Measurements from ENCODE around the gene ATAD3B.
"Not testable (repeated sequence)": the region's sequence is repeated elsewhere in the genome, so short reads cannot be mapped to it uniquely, and the experiment has no call there.

The ATAD3B gene

DNA sequence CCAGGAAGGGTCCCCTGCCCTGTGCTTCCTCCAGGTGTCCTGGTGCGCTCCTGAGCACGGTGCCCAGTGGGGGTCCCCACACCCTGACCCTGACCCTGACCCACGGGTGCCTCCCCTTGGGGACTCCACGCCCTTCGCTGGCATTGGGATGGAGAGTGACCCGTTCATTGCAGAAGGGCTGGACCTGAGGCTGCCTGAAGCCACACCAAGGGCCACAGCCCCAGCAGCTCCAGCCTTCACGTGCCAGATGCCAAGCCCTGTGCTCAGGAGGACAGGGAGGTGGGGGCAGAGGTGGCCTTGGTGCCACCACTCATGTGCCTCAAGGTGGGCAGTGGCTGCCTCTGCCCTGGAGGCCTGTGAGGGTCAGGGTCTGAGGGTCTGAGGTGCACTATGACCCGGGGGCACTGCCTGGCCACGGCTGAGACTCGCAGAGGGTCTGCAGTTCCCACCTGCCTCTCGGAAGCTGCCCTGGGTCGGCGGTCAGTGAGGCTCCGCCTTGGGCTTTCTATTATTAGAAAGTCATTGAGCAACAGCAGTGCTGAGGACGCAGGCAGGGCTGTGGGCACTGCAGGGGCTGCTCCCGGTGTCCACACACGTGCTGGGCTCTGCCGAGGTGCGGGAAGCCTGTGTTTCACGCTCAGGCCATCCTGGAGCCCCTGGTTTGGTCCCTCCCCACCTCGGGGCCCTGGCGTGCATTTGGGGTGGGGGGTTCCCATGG is 61.8 kb downstream of the ATAD3B start:
- H3K79me1 ChIP-seq (ENCODE audit: low read length); H2BK5ac ChIP-seq (ENCODE audit: low read depth, low read length, poor library complexity); H3K9me3 ChIP-seq (ENCODE audit: insufficient read depth, low read depth, low read length); H3K4ac ChIP-seq (ENCODE audit: low read depth, low read length); H3K27ac ChIP-seq (ENCODE audit: low read depth, low read length); H3K14ac ChIP-seq (ENCODE audit: low read length); H4K12ac ChIP-seq (ENCODE audit: low read depth, low read length); H3K18ac ChIP-seq (ENCODE audit: low read length); H2BK12ac ChIP-seq (ENCODE audit: low read length); H2AK5ac ChIP-seq (ENCODE audit: low read length); H3K4me2 ChIP-seq (ENCODE audit: low read length); H3K9ac ChIP-seq (ENCODE audit: low read length); H2AFZ ChIP-seq (ENCODE audit: insufficient read depth, low read length, poor library complexity); DNase-seq; H3K23ac ChIP-seq (ENCODE audit: low read length); H4K91ac ChIP-seq (ENCODE audit: low read depth, low read length); H3K4me1 ChIP-seq (ENCODE audit: control insufficient read depth in 1 of 2, insufficient read depth in 2 of 2, low read length in 2 of 2); H3K79me2 ChIP-seq (ENCODE audit: control insufficient read depth, insufficient read depth, low read length, poor library complexity); H3K27me3 ChIP-seq (ENCODE audit: insufficient read depth, low read length); H3K4me3 ChIP-seq (ENCODE audit: low read depth, low read length); H4K8ac ChIP-seq (ENCODE audit: low read depth, low read length); H2BK120ac ChIP-seq (ENCODE audit: insufficient read depth, low read length, poor library complexity): not testable (repeated sequence)
- H3K36me3 ChIP-seq (ENCODE audit: control insufficient read depth in 1 of 2, insufficient read depth in 2 of 2, low read length in 2 of 2), result peaks cover 38 to 42% of the 10 kb centered on the region in 2 experiments
- WGBS (ENCODE audit: extremely low coverage, insufficient coverage, insufficient read length), result no CpG with 5 or more reads among the region's 22 CpGs

DNA sequence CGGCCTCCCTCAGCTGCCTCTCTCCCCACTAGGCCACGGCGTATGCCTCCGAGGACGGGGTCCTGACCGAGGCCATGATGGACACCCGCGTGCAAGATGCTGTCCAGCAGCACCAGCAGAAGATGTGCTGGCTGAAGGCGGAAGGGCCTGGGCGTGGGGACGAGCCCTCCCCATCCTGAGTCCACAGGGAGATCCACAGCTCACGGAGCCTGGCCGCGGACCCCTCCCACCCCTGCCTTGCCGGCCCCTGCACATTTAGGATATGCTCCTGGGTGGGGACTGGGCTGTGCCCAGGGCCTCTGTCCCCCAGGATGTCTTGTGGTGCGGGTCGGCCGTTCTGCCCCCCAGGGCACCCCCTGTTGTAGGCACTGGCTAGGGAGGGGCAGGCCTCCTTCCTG is 62.3 kb downstream of the ATAD3B start:
- not testable (repeated sequence) for H2BK12ac ChIP-seq (ENCODE audit: low read length); H2BK120ac ChIP-seq (ENCODE audit: insufficient read depth, low read length, poor library complexity); H3K23ac ChIP-seq (ENCODE audit: low read length); H3K79me2 ChIP-seq (ENCODE audit: control insufficient read depth, insufficient read depth, low read length, poor library complexity); H3K79me1 ChIP-seq (ENCODE audit: low read length); H4K8ac ChIP-seq (ENCODE audit: low read depth, low read length); H2BK5ac ChIP-seq (ENCODE audit: low read depth, low read length, poor library complexity); H3K4me3 ChIP-seq (ENCODE audit: low read depth, low read length); H3K18ac ChIP-seq (ENCODE audit: low read length); H3K14ac ChIP-seq (ENCODE audit: low read length); H2AK5ac ChIP-seq (ENCODE audit: low read length); H3K9ac ChIP-seq (ENCODE audit: low read length); H3K4ac ChIP-seq (ENCODE audit: low read depth, low read length); DNase-seq; H4K12ac ChIP-seq (ENCODE audit: low read depth, low read length); H3K27ac ChIP-seq (ENCODE audit: low read depth, low read length); H3K27me3 ChIP-seq (ENCODE audit: insufficient read depth, low read length); H3K4me1 ChIP-seq (ENCODE audit: control insufficient read depth in 1 of 2, insufficient read depth in 2 of 2, low read length in 2 of 2); H3K4me2 ChIP-seq (ENCODE audit: low read length); H4K91ac ChIP-seq (ENCODE audit: low read depth, low read length); H2AFZ ChIP-seq (ENCODE audit: insufficient read depth, low read length, poor library complexity); H3K9me3 ChIP-seq (ENCODE audit: insufficient read depth, low read depth, low read length)
- H3K36me3 ChIP-seq (ENCODE audit: control insufficient read depth in 1 of 2, insufficient read depth in 2 of 2, low read length in 2 of 2), result peaks cover 32 to 39% of the 10 kb centered on the region in 2 experiments
- WGBS (ENCODE audit: extremely low coverage, insufficient coverage, insufficient read length), result no CpG with 5 or more reads among the region's 18 CpGs

DNA sequence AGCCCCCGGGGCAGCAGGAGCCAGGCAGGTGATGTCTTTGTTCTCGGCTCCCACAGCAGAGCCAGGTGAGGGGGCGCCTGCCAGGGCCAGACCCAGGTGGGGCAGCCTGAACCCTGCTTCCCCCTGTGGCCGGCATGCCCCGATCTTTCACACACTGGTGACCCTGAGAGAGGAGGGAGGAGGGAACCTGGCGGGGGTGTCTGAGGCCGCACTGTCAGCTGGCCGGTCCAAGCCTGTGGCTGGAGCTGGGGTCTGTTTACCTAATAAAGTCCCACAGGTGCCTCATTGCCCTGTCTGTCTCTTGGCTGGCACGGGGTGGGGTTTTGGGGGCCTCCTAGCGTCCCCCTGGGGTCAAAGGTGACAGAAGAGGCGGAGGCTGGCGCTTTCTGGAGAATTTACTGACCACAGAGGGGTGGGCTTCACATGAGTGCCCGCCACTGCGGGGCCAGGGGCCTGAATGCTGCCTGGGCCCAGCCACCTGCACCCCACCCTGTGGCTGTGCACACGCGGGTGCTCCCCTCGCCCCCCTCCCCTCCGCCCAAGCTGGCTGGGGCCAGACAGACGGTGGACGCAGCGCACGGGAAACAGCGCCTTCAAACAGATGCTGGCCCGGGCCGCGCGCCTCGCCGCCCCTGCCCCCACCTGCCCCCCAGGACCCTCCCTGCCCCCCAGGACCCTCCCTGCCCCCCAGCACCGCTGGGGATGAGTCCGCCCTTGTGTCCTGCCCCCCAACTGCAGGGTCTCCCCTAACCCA is 63.0 kb downstream of the ATAD3B start:
- H3K23ac ChIP-seq (ENCODE audit: low read length), result no peak overlapping the region
- no peak overlapping the region for H2BK120ac ChIP-seq (ENCODE audit: insufficient read depth, low read length, poor library complexity)
- no peaks in the 10 kb centered on the region for H3K27me3 ChIP-seq (ENCODE audit: insufficient read depth, low read length)
- no peak overlapping the region for H3K9ac ChIP-seq (ENCODE audit: low read length)
- DNase-seq, result no peak
- no peak overlapping the region for H2AFZ ChIP-seq (ENCODE audit: insufficient read depth, low read length, poor library complexity)
- no peak overlapping the region for H4K12ac ChIP-seq (ENCODE audit: low read depth, low read length)
- H4K91ac ChIP-seq (ENCODE audit: low read depth, low read length), result no peak overlapping the region
- H2AK5ac ChIP-seq (ENCODE audit: low read length), result no peak overlapping the region
- no peak overlapping the region for H3K4ac ChIP-seq (ENCODE audit: low read depth, low read length)
- no peak overlapping the region for H3K4me2 ChIP-seq (ENCODE audit: low read length)
- H3K14ac ChIP-seq (ENCODE audit: low read length), result no peak overlapping the region
- no peak overlapping the region for H2BK5ac ChIP-seq (ENCODE audit: low read depth, low read length, poor library complexity)
- H3K27ac ChIP-seq (ENCODE audit: low read depth, low read length), result no peak overlapping the region
- no peaks in the 10 kb centered on the region for H3K79me2 ChIP-seq (ENCODE audit: control insufficient read depth, insufficient read depth, low read length, poor library complexity)
- H3K9me3 ChIP-seq (ENCODE audit: insufficient read depth, low read depth, low read length), result peaks cover 4% of the 10 kb centered on the region
- H2BK12ac ChIP-seq (ENCODE audit: low read length), result no peak overlapping the region
- WGBS (ENCODE audit: extremely low coverage, insufficient coverage, insufficient read length), result no CpG with 5 or more reads among the region's 31 CpGs
- H3K36me3 ChIP-seq (ENCODE audit: control insufficient read depth in 1 of 2, insufficient read depth in 2 of 2, low read length in 2 of 2), result peaks cover 27 to 34% of the 10 kb centered on the region in 2 experiments
- H3K4me3 ChIP-seq (ENCODE audit: low read depth, low read length), result no peak overlapping the region
- peaks cover 3 to 7% of the 10 kb centered on the region in 2 experiments for H3K4me1 ChIP-seq (ENCODE audit: control insufficient read depth in 1 of 2, insufficient read depth in 2 of 2, low read length in 2 of 2)
- no peak overlapping the region for H3K18ac ChIP-seq (ENCODE audit: low read length)
- H4K8ac ChIP-seq (ENCODE audit: low read depth, low read length), result no peak overlapping the region
- H3K79me1 ChIP-seq (ENCODE audit: low read length), result no peaks in the 10 kb centered on the region

DNA sequence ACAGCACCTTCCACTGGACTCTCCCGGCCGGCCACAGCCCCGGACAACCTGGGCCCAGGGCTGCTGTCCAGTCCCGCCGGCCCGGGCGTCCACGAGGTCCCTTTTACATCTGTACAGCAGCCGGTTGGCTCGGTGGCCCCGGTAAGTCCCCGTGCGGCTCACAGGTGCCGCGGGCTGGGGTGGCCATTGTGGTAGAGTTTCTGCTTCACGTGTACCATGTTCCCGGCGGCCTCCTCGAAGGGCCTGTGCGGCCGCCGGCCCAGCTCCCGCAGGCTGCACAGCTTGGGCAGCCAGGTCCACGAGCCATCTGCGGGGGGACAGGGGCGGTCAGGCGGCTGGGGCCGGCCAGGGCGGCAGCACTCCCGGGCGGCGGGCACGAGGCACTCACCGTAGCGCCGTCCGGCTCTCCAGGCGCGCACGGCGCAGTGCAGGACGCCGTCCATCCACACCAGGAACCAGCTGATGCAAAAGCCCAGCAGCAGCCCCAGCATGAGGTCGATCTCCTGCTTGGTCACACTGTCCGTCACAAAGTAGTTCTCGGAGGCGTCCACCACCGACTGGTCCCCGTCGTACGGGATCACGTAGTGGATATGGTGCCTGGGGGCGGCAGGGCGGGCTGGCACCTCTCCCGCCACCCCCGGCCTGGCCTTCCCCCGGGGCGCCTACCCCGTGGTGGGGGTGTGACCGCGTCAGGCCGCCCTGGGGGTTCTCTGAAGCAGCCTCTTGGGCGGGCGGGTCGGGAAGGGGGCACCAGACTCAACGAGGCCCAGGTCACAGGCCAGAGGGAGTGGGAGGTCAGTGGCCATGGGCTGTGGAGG is 63.8 kb downstream of the ATAD3B start:
- no peak overlapping the region for H2AFZ ChIP-seq (ENCODE audit: insufficient read depth, low read length, poor library complexity)
- no peak overlapping the region for H2BK5ac ChIP-seq (ENCODE audit: low read depth, low read length, poor library complexity)
- no peak overlapping the region for H4K8ac ChIP-seq (ENCODE audit: low read depth, low read length)
- no peak overlapping the region for H2BK12ac ChIP-seq (ENCODE audit: low read length)
- no peak overlapping the region for H3K27ac ChIP-seq (ENCODE audit: low read depth, low read length)
- H3K4me2 ChIP-seq (ENCODE audit: low read length), result no peak overlapping the region
- peaks cover 3 to 7% of the 10 kb centered on the region in 2 experiments for H3K4me1 ChIP-seq (ENCODE audit: control insufficient read depth in 1 of 2, insufficient read depth in 2 of 2, low read length in 2 of 2)
- no peak overlapping the region for H4K12ac ChIP-seq (ENCODE audit: low read depth, low read length)
- no peaks in the 10 kb centered on the region for H3K79me2 ChIP-seq (ENCODE audit: control insufficient read depth, insufficient read depth, low read length, poor library complexity)
- H3K18ac ChIP-seq (ENCODE audit: low read length), result no peak overlapping the region
- H3K14ac ChIP-seq (ENCODE audit: low read length), result no peak overlapping the region
- DNase-seq, result no peak
- peaks cover 19 to 28% of the 10 kb centered on the region in 2 experiments for H3K36me3 ChIP-seq (ENCODE audit: control insufficient read depth in 1 of 2, insufficient read depth in 2 of 2, low read length in 2 of 2)
- H3K9ac ChIP-seq (ENCODE audit: low read length), result no peak overlapping the region
- no peak overlapping the region for H2BK120ac ChIP-seq (ENCODE audit: insufficient read depth, low read length, poor library complexity)
- H3K4ac ChIP-seq (ENCODE audit: low read depth, low read length), result no peak overlapping the region
- H3K23ac ChIP-seq (ENCODE audit: low read length), result no peak overlapping the region
- H2AK5ac ChIP-seq (ENCODE audit: low read length), result no peak overlapping the region
- WGBS (ENCODE audit: extremely low coverage, insufficient coverage, insufficient read length), result no CpG with 5 or more reads among the region's 66 CpGs
- H3K9me3 ChIP-seq (ENCODE audit: insufficient read depth, low read depth, low read length), result peaks cover 2% of the 10 kb centered on the region
- no peak overlapping the region for H3K4me3 ChIP-seq (ENCODE audit: low read depth, low read length)
- H3K79me1 ChIP-seq (ENCODE audit: low read length), result no peaks in the 10 kb centered on the region
- H4K91ac ChIP-seq (ENCODE audit: low read depth, low read length), result no peak overlapping the region
- no peaks in the 10 kb centered on the region for H3K27me3 ChIP-seq (ENCODE audit: insufficient read depth, low read length)

Data from trophoblast cell (in vitro differentiated cells and primary cell).